ENCODE measurements around the gene KRTAP19-6. TPM values are rescaled to one million over a fixed set of nuclear protein-coding genes. Genes with fewer than 3 reads are reported as not detected.

Gene KRTAP19-6
- total and polyA plus RNA-seq, 10 of the 15 experiments (the other 5 are each of a cell fraction or from before 2014, with no cell fraction given) = not detected

Small RNA genes lying within 50 kb of the gene (small RNA-seq; reads per million reads assigned to genes)
- not detected for gene AP000567.1
- not detected for gene KRTAP19-10P
- not detected for gene KRTAP19-11P
- gene KRTAP19-9P = not detected
- not detected for gene KRTAP22-2

Other genes with a start within 250 kb of the KRTAP19-6 start
Only the 7 nearest of the 26 such genes appear.
- not detected in 2 replicates for gene KRTAP19-2, start 54.4 kb downstream of the KRTAP19-6 start, total RNA-seq (2014; rRNA removed)
- not detected in 2 replicates for gene KRTAP19-2, start 54.4 kb downstream of the KRTAP19-6 start, total RNA-seq (2014; rRNA removed; fragmentation: Illumina TruSeq; extraction: Trizol)
- gene KRTAP19-2, start 54.4 kb downstream of the KRTAP19-6 start, total RNA-seq (2021) = not detected in 2 replicates
- gene KRTAP19-2, start 54.4 kb downstream of the KRTAP19-6 start, polyA plus RNA-seq (2011; rRNA removed) = not detected in 2 replicates
- gene KRTAP19-2, start 54.4 kb downstream of the KRTAP19-6 start, polyA plus RNA-seq (2014; fragmentation: Illumina TruSeq; extraction: Trizol) = not detected in 2 replicates
- gene KRTAP19-2, start 54.4 kb downstream of the KRTAP19-6 start, polyA plus RNA-seq (2014; fragmentation: Nextera tagmentation; extraction: Ambion mirVana) = not detected
- gene KRTAP19-2, start 54.4 kb downstream of the KRTAP19-6 start, polyA plus RNA-seq (2014; rRNA removed) = not detected in 2 replicates
- not detected for gene KRTAP19-2, start 54.4 kb downstream of the KRTAP19-6 start, polyA plus RNA-seq (2016; fragmentation: Nextera tagmentation; extraction: Ambion mirVana)
- not detected in 2 replicates for gene KRTAP19-3, start 49.9 kb downstream of the KRTAP19-6 start, total RNA-seq (2014; rRNA removed)
- gene KRTAP19-3, start 49.9 kb downstream of the KRTAP19-6 start, total RNA-seq (2014; rRNA removed; fragmentation: Illumina TruSeq; extraction: Trizol) = not detected in 2 replicates
- gene KRTAP19-3, start 49.9 kb downstream of the KRTAP19-6 start, total RNA-seq (2021) = not detected in 2 replicates
- gene KRTAP19-3, start 49.9 kb downstream of the KRTAP19-6 start, polyA plus RNA-seq (2011; rRNA removed) = not detected in 2 replicates
- gene KRTAP19-3, start 49.9 kb downstream of the KRTAP19-6 start, polyA plus RNA-seq (2014; fragmentation: Illumina TruSeq; extraction: Trizol) = not detected in 2 replicates
- not detected for gene KRTAP19-3, start 49.9 kb downstream of the KRTAP19-6 start, polyA plus RNA-seq (2014; fragmentation: Nextera tagmentation; extraction: Ambion mirVana)
- gene KRTAP19-3, start 49.9 kb downstream of the KRTAP19-6 start, polyA plus RNA-seq (2014; rRNA removed) = not detected in 2 replicates
- not detected for gene KRTAP19-3, start 49.9 kb downstream of the KRTAP19-6 start, polyA plus RNA-seq (2016; fragmentation: Nextera tagmentation; extraction: Ambion mirVana)
- gene KRTAP19-4, start 44.7 kb downstream of the KRTAP19-6 start, total RNA-seq (2014; rRNA removed) = not detected in 2 replicates
- gene KRTAP19-4, start 44.7 kb downstream of the KRTAP19-6 start, total RNA-seq (2014; rRNA removed; fragmentation: Illumina TruSeq; extraction: Trizol) = not detected in 2 replicates
- not detected in 2 replicates for gene KRTAP19-4, start 44.7 kb downstream of the KRTAP19-6 start, total RNA-seq (2021)
- gene KRTAP19-4, start 44.7 kb downstream of the KRTAP19-6 start, polyA plus RNA-seq (2011; rRNA removed) = not detected in 2 replicates
- gene KRTAP19-4, start 44.7 kb downstream of the KRTAP19-6 start, polyA plus RNA-seq (2014; fragmentation: Illumina TruSeq; extraction: Trizol) = not detected in 2 replicates
- gene KRTAP19-4, start 44.7 kb downstream of the KRTAP19-6 start, polyA plus RNA-seq (2014; fragmentation: Nextera tagmentation; extraction: Ambion mirVana) = not detected
- gene KRTAP19-4, start 44.7 kb downstream of the KRTAP19-6 start, polyA plus RNA-seq (2014; rRNA removed) = not detected in 2 replicates
- gene KRTAP19-4, start 44.7 kb downstream of the KRTAP19-6 start, polyA plus RNA-seq (2016; fragmentation: Nextera tagmentation; extraction: Ambion mirVana) = not detected
- not detected in 2 replicates for gene KRTAP19-5, start 39.7 kb downstream of the KRTAP19-6 start, total RNA-seq (2014; rRNA removed)
- not detected in 2 replicates for gene KRTAP19-5, start 39.7 kb downstream of the KRTAP19-6 start, total RNA-seq (2014; rRNA removed; fragmentation: Illumina TruSeq; extraction: Trizol)
- not detected in 2 replicates for gene KRTAP19-5, start 39.7 kb downstream of the KRTAP19-6 start, total RNA-seq (2021)
- not detected in 2 replicates for gene KRTAP19-5, start 39.7 kb downstream of the KRTAP19-6 start, polyA plus RNA-seq (2011; rRNA removed)
- not detected in 2 replicates for gene KRTAP19-5, start 39.7 kb downstream of the KRTAP19-6 start, polyA plus RNA-seq (2014; fragmentation: Illumina TruSeq; extraction: Trizol)
- gene KRTAP19-5, start 39.7 kb downstream of the KRTAP19-6 start, polyA plus RNA-seq (2014; fragmentation: Nextera tagmentation; extraction: Ambion mirVana) = not detected
- gene KRTAP19-5, start 39.7 kb downstream of the KRTAP19-6 start, polyA plus RNA-seq (2014; rRNA removed) = not detected in 2 replicates
- gene KRTAP19-5, start 39.7 kb downstream of the KRTAP19-6 start, polyA plus RNA-seq (2016; fragmentation: Nextera tagmentation; extraction: Ambion mirVana) = not detected
- gene KRTAP19-7, start 19.4 kb upstream of the KRTAP19-6 start, total RNA-seq (2014; rRNA removed) = not detected in 2 replicates
- not detected in 2 replicates for gene KRTAP19-7, start 19.4 kb upstream of the KRTAP19-6 start, total RNA-seq (2014; rRNA removed; fragmentation: Illumina TruSeq; extraction: Trizol)
- gene KRTAP19-7, start 19.4 kb upstream of the KRTAP19-6 start, total RNA-seq (2021) = not detected in 2 replicates
- not detected in 2 replicates for gene KRTAP19-7, start 19.4 kb upstream of the KRTAP19-6 start, polyA plus RNA-seq (2011; rRNA removed)
- not detected in 2 replicates for gene KRTAP19-7, start 19.4 kb upstream of the KRTAP19-6 start, polyA plus RNA-seq (2014; fragmentation: Illumina TruSeq; extraction: Trizol)
- not detected for gene KRTAP19-7, start 19.4 kb upstream of the KRTAP19-6 start, polyA plus RNA-seq (2014; fragmentation: Nextera tagmentation; extraction: Ambion mirVana)
- gene KRTAP19-7, start 19.4 kb upstream of the KRTAP19-6 start, polyA plus RNA-seq (2014; rRNA removed) = not detected in 2 replicates
- not detected for gene KRTAP19-7, start 19.4 kb upstream of the KRTAP19-6 start, polyA plus RNA-seq (2016; fragmentation: Nextera tagmentation; extraction: Ambion mirVana)
- gene KRTAP22-2, start 48.5 kb upstream of the KRTAP19-6 start, total RNA-seq (2014; rRNA removed) = not detected in 2 replicates
- not detected in 2 replicates for gene KRTAP22-2, start 48.5 kb upstream of the KRTAP19-6 start, total RNA-seq (2014; rRNA removed; fragmentation: Illumina TruSeq; extraction: Trizol)
- not detected in 2 replicates for gene KRTAP22-2, start 48.5 kb upstream of the KRTAP19-6 start, total RNA-seq (2021)
- not detected in 2 replicates for gene KRTAP22-2, start 48.5 kb upstream of the KRTAP19-6 start, polyA plus RNA-seq (2011; rRNA removed)
- gene KRTAP22-2, start 48.5 kb upstream of the KRTAP19-6 start, polyA plus RNA-seq (2014; fragmentation: Illumina TruSeq; extraction: Trizol) = not detected in 2 replicates
- gene KRTAP22-2, start 48.5 kb upstream of the KRTAP19-6 start, polyA plus RNA-seq (2014; fragmentation: Nextera tagmentation; extraction: Ambion mirVana) = not detected
- gene KRTAP22-2, start 48.5 kb upstream of the KRTAP19-6 start, polyA plus RNA-seq (2014; rRNA removed) = not detected in 2 replicates
- gene KRTAP22-2, start 48.5 kb upstream of the KRTAP19-6 start, polyA plus RNA-seq (2016; fragmentation: Nextera tagmentation; extraction: Ambion mirVana) = not detected
- not detected in 2 replicates for gene KRTAP6-3, start 50.6 kb upstream of the KRTAP19-6 start, total RNA-seq (2014; rRNA removed)
- gene KRTAP6-3, start 50.6 kb upstream of the KRTAP19-6 start, total RNA-seq (2014; rRNA removed; fragmentation: Illumina TruSeq; extraction: Trizol) = not detected in 2 replicates
- gene KRTAP6-3, start 50.6 kb upstream of the KRTAP19-6 start, total RNA-seq (2021) = not detected in 2 replicates
- not detected in 2 replicates for gene KRTAP6-3, start 50.6 kb upstream of the KRTAP19-6 start, polyA plus RNA-seq (2011; rRNA removed)
- gene KRTAP6-3, start 50.6 kb upstream of the KRTAP19-6 start, polyA plus RNA-seq (2014; fragmentation: Illumina TruSeq; extraction: Trizol) = not detected in 2 replicates
- not detected for gene KRTAP6-3, start 50.6 kb upstream of the KRTAP19-6 start, polyA plus RNA-seq (2014; fragmentation: Nextera tagmentation; extraction: Ambion mirVana)
- gene KRTAP6-3, start 50.6 kb upstream of the KRTAP19-6 start, polyA plus RNA-seq (2014; rRNA removed) = not detected in 2 replicates
- not detected for gene KRTAP6-3, start 50.6 kb upstream of the KRTAP19-6 start, polyA plus RNA-seq (2016; fragmentation: Nextera tagmentation; extraction: Ambion mirVana)

Measured in GM12878 (cell line).